ENCODE data around the gene UGT1A10.

DNA sequence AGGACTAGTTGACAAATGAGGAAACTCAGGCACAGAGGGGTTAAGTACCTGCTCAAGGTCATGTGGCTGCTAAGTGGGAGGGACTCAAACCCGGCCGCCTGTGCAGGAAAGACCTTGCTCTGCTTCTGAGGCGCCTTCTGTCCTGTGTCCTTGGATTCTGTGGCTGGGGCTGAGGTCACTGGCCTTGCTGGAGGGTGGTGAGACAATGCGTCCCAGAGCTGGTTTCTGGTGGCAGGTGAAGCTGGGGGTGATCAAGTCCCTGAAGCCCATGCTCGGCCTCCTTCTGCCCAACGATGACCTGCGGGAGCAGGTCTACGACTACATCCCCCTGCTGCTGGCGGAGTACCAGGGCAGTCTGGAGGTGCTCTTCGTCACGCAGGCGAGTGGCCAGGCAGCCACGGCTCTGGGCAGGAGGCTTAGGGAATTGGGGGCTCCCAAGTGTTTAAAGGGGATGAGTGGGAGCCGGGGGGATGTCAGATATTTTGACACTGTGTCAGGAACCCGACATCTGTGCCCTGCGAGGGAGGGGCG is 157.9 kb downstream of the UGT1A10 start:
- TF ChIP-seq POLR2A (IDR thresholded peaks at IDR 0.05; ENCODE audit: low read depth, low read length) (no peak), EZH2 (IDR thresholded peaks at IDR 0.05; ENCODE audit: borderline replicate concordance, low read depth, low read length, severe bottlenecking) (no peak), MYC (IDR thresholded peaks at IDR 0.05; ENCODE audit: low read depth, low read length) (no peak)
- TF ChIP-seq, protein P1, sequence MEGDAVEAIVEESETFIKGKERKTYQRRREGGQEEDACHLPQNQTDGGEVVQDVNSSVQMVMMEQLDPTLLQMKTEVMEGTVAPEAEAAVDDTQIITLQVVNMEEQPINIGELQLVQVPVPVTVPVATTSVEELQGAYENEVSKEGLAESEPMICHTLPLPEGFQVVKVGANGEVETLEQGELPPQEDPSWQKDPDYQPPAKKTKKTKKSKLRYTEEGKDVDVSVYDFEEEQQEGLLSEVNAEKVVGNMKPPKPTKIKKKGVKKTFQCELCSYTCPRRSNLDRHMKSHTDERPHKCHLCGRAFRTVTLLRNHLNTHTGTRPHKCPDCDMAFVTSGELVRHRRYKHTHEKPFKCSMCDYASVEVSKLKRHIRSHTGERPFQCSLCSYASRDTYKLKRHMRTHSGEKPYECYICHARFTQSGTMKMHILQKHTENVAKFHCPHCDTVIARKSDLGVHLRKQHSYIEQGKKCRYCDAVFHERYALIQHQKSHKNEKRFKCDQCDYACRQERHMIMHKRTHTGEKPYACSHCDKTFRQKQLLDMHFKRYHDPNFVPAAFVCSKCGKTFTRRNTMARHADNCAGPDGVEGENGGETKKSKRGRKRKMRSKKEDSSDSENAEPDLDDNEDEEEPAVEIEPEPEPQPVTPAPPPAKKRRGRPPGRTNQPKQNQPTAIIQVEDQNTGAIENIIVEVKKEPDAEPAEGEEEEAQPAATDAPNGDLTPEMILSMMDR (IDR thresholded peaks at IDR 0.05; ENCODE audit: extremely low read depth in 1 of 2, insufficient read depth in 1 of 2, low read depth in 1 of 2, low read length in 2 of 2), result no peak
